ENCODE results near the gene EP400.

EP400 gene

GRCh38 chr12:131911851-131912477 lies 37.8 kb upstream of the EP400 start:
- TF ChIP-seq CTCF (IDR thresholded peaks at IDR 0.05; ENCODE audit: low read depth, low read length), result no peak
- no peak for TF ChIP-seq POLR2A (IDR thresholded peaks at IDR 0.05; ENCODE audit: extremely low read depth, insufficient read length)
- no peak for TF ChIP-seq MAX (IDR thresholded peaks at IDR 0.05; ENCODE audit: low read depth, low read length)
- no peak for TF ChIP-seq MYC (IDR thresholded peaks at IDR 0.05; ENCODE audit: low read depth, low read length)
- DNase-seq (ENCODE audit: low read depth), result no peak
- no peak overlapping the region for H3K4me3 ChIP-seq (ENCODE audit: low read depth, low read length)

- peak; percentile 5 for TF ChIP-seq CTCF (IDR thresholded peaks at IDR 0.05; ENCODE audit: low read depth, low read length)
- no peak for TF ChIP-seq POLR2A (IDR thresholded peaks at IDR 0.05; ENCODE audit: extremely low read depth, insufficient read length)
Measured at GRCh38 chr12:131912518-131913274, 37.0 kb upstream of the EP400 start.

GRCh38 chr12:131913666-131914065 lies 36.1 kb upstream of the EP400 start:
- TF ChIP-seq POLR2A (IDR thresholded peaks at IDR 0.05; ENCODE audit: extremely low read depth, insufficient read length) (no peak), CTCF (IDR thresholded peaks at IDR 0.05; ENCODE audit: low read depth, low read length) (no peak)
- DNase-seq (ENCODE audit: low read depth), result no peak
- no peak overlapping the region for H3K4me3 ChIP-seq (ENCODE audit: low read depth, low read length)

More at GRCh38 chr12:131912518-131913274, 37.0 kb upstream of the EP400 start:
- H3K4me3 ChIP-seq (ENCODE audit: low read depth, low read length), result no peak overlapping the region
- DNase-seq (ENCODE audit: low read depth), result peak; percentile 54

GRCh38 chr12:131914179-131914702 lies 35.5 kb upstream of the EP400 start:
- H3K4me3 ChIP-seq (ENCODE audit: low read depth, low read length), result no peak overlapping the region
- no peak for DNase-seq (ENCODE audit: low read depth)
- no peak for TF ChIP-seq CTCF (IDR thresholded peaks at IDR 0.05; ENCODE audit: low read depth, low read length)
- no peak for TF ChIP-seq MAX (IDR thresholded peaks at IDR 0.05; ENCODE audit: low read depth, low read length)

GRCh38 chr12:131915000-131915689 lies 34.6 kb upstream of the EP400 start:
- DNase-seq (ENCODE audit: low read depth), result no peak
- no peak for TF ChIP-seq MAX (IDR thresholded peaks at IDR 0.05; ENCODE audit: low read depth, low read length)
- TF ChIP-seq POLR2A (IDR thresholded peaks at IDR 0.05; ENCODE audit: extremely low read depth, insufficient read length), result no peak
- no peak for TF ChIP-seq MYC (IDR thresholded peaks at IDR 0.05; ENCODE audit: low read depth, low read length)
- no peak overlapping the region for H3K4me3 ChIP-seq (ENCODE audit: low read depth, low read length)

- TF ChIP-seq CTCF (IDR thresholded peaks at IDR 0.05; ENCODE audit: low read depth, low read length) (peak; percentile 12), MYC (IDR thresholded peaks at IDR 0.05; ENCODE audit: low read depth, low read length) (no peak)
- no peak for DNase-seq (ENCODE audit: low read depth)
- H3K4me3 ChIP-seq (ENCODE audit: low read depth, low read length), result no peak overlapping the region
Measured at GRCh38 chr12:131915823-131916222, 33.9 kb upstream of the EP400 start.

Measured in NB4 (cell line).